Measurements from ENCODE around the gene DDR2. TPM values are rescaled to one million over a fixed set of nuclear protein-coding genes. Genes with fewer than 3 reads are reported as not detected.
"Not testable (repeated sequence)": the region's sequence is repeated elsewhere in the genome, so short reads cannot be mapped to it uniquely, and the experiment has no call there.

DDR2 gene
- 18.3 TPM for polyA plus RNA-seq
- long read RNA-seq, donor 1, partial matches to known transcripts: 0 of 2 reads
- long read RNA-seq, donor 1, other reads (novel, unspliced or antisense): 0 of 2 reads
- long read RNA-seq, donor 2, partial matches to known transcripts: 0 of 1 reads
- long read RNA-seq, donor 2, other reads (novel, unspliced or antisense): 0 of 1 reads
- long read RNA-seq, donor 3: 0 reads
- long read RNA-seq, donor 4: 0 reads
- long read RNA-seq, donor 5, partial matches to known transcripts: 0 of 1 reads
- long read RNA-seq, donor 5, other reads (novel, unspliced or antisense): 0 of 1 reads
- long read RNA-seq, donor 6: 0 reads
- long read RNA-seq, donor 7: 0 reads
- long read RNA-seq, donor 8, partial matches to known transcripts: 0 of 3 reads
- long read RNA-seq, donor 8, other reads (novel, unspliced or antisense): 0 of 3 reads
- long read RNA-seq, donor 9: 0 reads
- long read RNA-seq, donor 10, partial matches to known transcripts: 0 of 4 reads
- long read RNA-seq, donor 10, other reads (novel, unspliced or antisense): 0 of 4 reads
- long read RNA-seq, donor 11, partial matches to known transcripts: 0 of 1 reads
- long read RNA-seq, donor 11, other reads (novel, unspliced or antisense): 0 of 1 reads

- H3K36me3 ChIP-seq (ENCODE audit: control insufficient read depth, insufficient read depth, low read length): no peaks in the 10 kb centered on the region
- peak in 1 of 2 donors; percentile 45 for DNase-seq
- peak within 1 kb of the TSS; percentile 45 for H3K4me3 ChIP-seq (ENCODE audit: low read length)
- H3K9me3 ChIP-seq (ENCODE audit: control insufficient read depth, low read depth, low read length): no peaks in the 10 kb centered on the region
- H3K4me1 ChIP-seq (ENCODE audit: control insufficient read depth, insufficient read depth, low read length): peaks cover 6% of the 10 kb centered on the region
- H3K27ac ChIP-seq (ENCODE audit: low read length): peak within 1 kb of the TSS; percentile 84
- WGBS (ENCODE audit: insufficient coverage, low lambda C conversion rate): 100% methylated on average over 1 of the region's 4 CpGs
- H3K27me3 ChIP-seq (ENCODE audit: control insufficient read depth, insufficient read depth, low read length): no peaks in the 10 kb centered on the region
These were observed at the start of gene DDR2 for GRCh38 chr1:162632217-162632666. Gene DDR2 (plus strand): TSS chr1:162632464. CDS start chr1:162719064, 86,600 bp downstream.

- peaks cover 35% of the 10 kb centered on the region for H3K36me3 ChIP-seq (ENCODE audit: control insufficient read depth, insufficient read depth, low read length)
- not testable (repeated sequence) for H3K27me3 ChIP-seq (ENCODE audit: control insufficient read depth, insufficient read depth, low read length); H3K4me1 ChIP-seq (ENCODE audit: control insufficient read depth, insufficient read depth, low read length); H3K4me3 ChIP-seq (ENCODE audit: low read length); H3K9me3 ChIP-seq (ENCODE audit: control insufficient read depth, low read depth, low read length); DNase-seq; H3K27ac ChIP-seq (ENCODE audit: low read length)
- WGBS (ENCODE audit: insufficient coverage, low lambda C conversion rate): 14% methylated on average over 1 of the region's 6 CpGs
These were observed 49.4 kb upstream of the DDR2 start for GRCh38 chr1:162582901-162583300.

GRCh38 chr1:162585101-162585500 lies 47.2 kb upstream of the DDR2 start:
- H3K4me3 ChIP-seq (ENCODE audit: low read length): not testable (repeated sequence)

GRCh38 chr1:162587347-162587746 lies 44.9 kb upstream of the DDR2 start:
- no peaks in the 10 kb centered on the region for H3K27me3 ChIP-seq (ENCODE audit: control insufficient read depth, insufficient read depth, low read length)
- DNase-seq: no peak
- WGBS (ENCODE audit: insufficient coverage, low lambda C conversion rate): 62% methylated on average over 2 of the region's 6 CpGs
- no peaks in the 10 kb centered on the region for H3K4me1 ChIP-seq (ENCODE audit: control insufficient read depth, insufficient read depth, low read length)
- no peaks in the 10 kb centered on the region for H3K9me3 ChIP-seq (ENCODE audit: control insufficient read depth, low read depth, low read length)
- H3K27ac ChIP-seq (ENCODE audit: low read length): no peak overlapping the region
- peaks cover 48% of the 10 kb centered on the region for H3K36me3 ChIP-seq (ENCODE audit: control insufficient read depth, insufficient read depth, low read length)
- no peak overlapping the region for H3K4me3 ChIP-seq (ENCODE audit: low read length)

More at GRCh38 chr1:162585101-162585500, 47.2 kb upstream of the DDR2 start:
- not testable (repeated sequence) for H3K27ac ChIP-seq (ENCODE audit: low read length); DNase-seq; H3K4me1 ChIP-seq (ENCODE audit: control insufficient read depth, insufficient read depth, low read length); H3K27me3 ChIP-seq (ENCODE audit: control insufficient read depth, insufficient read depth, low read length); H3K9me3 ChIP-seq (ENCODE audit: control insufficient read depth, low read depth, low read length)
- WGBS (ENCODE audit: insufficient coverage, low lambda C conversion rate): no CpG with 5 or more reads among the region's 4 CpGs
- H3K36me3 ChIP-seq (ENCODE audit: control insufficient read depth, insufficient read depth, low read length): peaks cover 39% of the 10 kb centered on the region

- Histone ChIP-seq H3K27ac (ENCODE audit: low read length) (no peak overlapping the region), H3K9me3 (ENCODE audit: control insufficient read depth, low read depth, low read length) (no peaks in the 10 kb centered on the region), H3K27me3 (ENCODE audit: control insufficient read depth, insufficient read depth, low read length) (no peaks in the 10 kb centered on the region), H3K36me3 (ENCODE audit: control insufficient read depth, insufficient read depth, low read length) (peaks cover 52% of the 10 kb centered on the region), H3K4me1 (ENCODE audit: control insufficient read depth, insufficient read depth, low read length) (no peaks in the 10 kb centered on the region), H3K4me3 (ENCODE audit: low read length) (no peak overlapping the region)
- no peak for DNase-seq
- 100% methylated on average over 1 of the region's 5 CpGs for WGBS (ENCODE audit: insufficient coverage, low lambda C conversion rate)
These were observed 44.5 kb upstream of the DDR2 start for GRCh38 chr1:162587761-162588260.

GRCh38 chr1:162590101-162590500 lies 42.2 kb upstream of the DDR2 start:
- H3K27me3 ChIP-seq (ENCODE audit: control insufficient read depth, insufficient read depth, low read length): no peaks in the 10 kb centered on the region
- H3K4me1 ChIP-seq (ENCODE audit: control insufficient read depth, insufficient read depth, low read length): no peaks in the 10 kb centered on the region
- no peak for DNase-seq
- no peaks in the 10 kb centered on the region for H3K9me3 ChIP-seq (ENCODE audit: control insufficient read depth, low read depth, low read length)
- H3K27ac ChIP-seq (ENCODE audit: low read length): no peak overlapping the region
- H3K4me3 ChIP-seq (ENCODE audit: low read length): no peak overlapping the region
- peaks cover 56% of the 10 kb centered on the region for H3K36me3 ChIP-seq (ENCODE audit: control insufficient read depth, insufficient read depth, low read length)
- no CpG with 5 or more reads among the region's 3 CpGs for WGBS (ENCODE audit: insufficient coverage, low lambda C conversion rate)

- no peaks in the 10 kb centered on the region for H3K27me3 ChIP-seq (ENCODE audit: control insufficient read depth, insufficient read depth, low read length)
- H3K4me1 ChIP-seq (ENCODE audit: control insufficient read depth, insufficient read depth, low read length): no peaks in the 10 kb centered on the region
- no peak overlapping the region for H3K4me3 ChIP-seq (ENCODE audit: low read length)
- no peak overlapping the region for H3K27ac ChIP-seq (ENCODE audit: low read length)
- no peak for DNase-seq
- no CpG with 5 or more reads among the region's 2 CpGs for WGBS (ENCODE audit: insufficient coverage, low lambda C conversion rate)
- H3K36me3 ChIP-seq (ENCODE audit: control insufficient read depth, insufficient read depth, low read length): peaks cover 53% of the 10 kb centered on the region
- H3K9me3 ChIP-seq (ENCODE audit: control insufficient read depth, low read depth, low read length): no peaks in the 10 kb centered on the region
These were observed 41.6 kb upstream of the DDR2 start for GRCh38 chr1:162590686-162591085.

- Histone ChIP-seq H3K4me3 (ENCODE audit: low read length) (no peak overlapping the region), H3K36me3 (ENCODE audit: control insufficient read depth, insufficient read depth, low read length) (peaks cover 45% of the 10 kb centered on the region), H3K4me1 (ENCODE audit: control insufficient read depth, insufficient read depth, low read length) (no peaks in the 10 kb centered on the region), H3K9me3 (ENCODE audit: control insufficient read depth, low read depth, low read length) (no peaks in the 10 kb centered on the region), H3K27ac (ENCODE audit: low read length) (no peak overlapping the region), H3K27me3 (ENCODE audit: control insufficient read depth, insufficient read depth, low read length) (no peaks in the 10 kb centered on the region)
- peak in 1 of 2 donors; percentile 55 for DNase-seq
- WGBS (ENCODE audit: insufficient coverage, low lambda C conversion rate): 20% methylated on average over 1 of the region's 2 CpGs
These were observed 35.6 kb upstream of the DDR2 start for GRCh38 chr1:162596514-162597170.

- Histone ChIP-seq H3K9me3 (ENCODE audit: control insufficient read depth, low read depth, low read length) (no peaks in the 10 kb centered on the region), H3K4me3 (ENCODE audit: low read length) (no peak overlapping the region), H3K27ac (ENCODE audit: low read length) (no peak overlapping the region), H3K27me3 (ENCODE audit: control insufficient read depth, insufficient read depth, low read length) (no peaks in the 10 kb centered on the region), H3K4me1 (ENCODE audit: control insufficient read depth, insufficient read depth, low read length) (no peaks in the 10 kb centered on the region), H3K36me3 (ENCODE audit: control insufficient read depth, insufficient read depth, low read length) (peaks cover 32% of the 10 kb centered on the region)
- no peak for DNase-seq
- WGBS (ENCODE audit: insufficient coverage, low lambda C conversion rate): 80% methylated on average over 1 of the region's 1 CpG
These were observed 32.8 kb upstream of the DDR2 start for GRCh38 chr1:162599451-162599850.

- not testable (repeated sequence) for H3K9me3 ChIP-seq (ENCODE audit: control insufficient read depth, low read depth, low read length); H3K4me1 ChIP-seq (ENCODE audit: control insufficient read depth, insufficient read depth, low read length); H3K4me3 ChIP-seq (ENCODE audit: low read length); H3K27ac ChIP-seq (ENCODE audit: low read length); H3K27me3 ChIP-seq (ENCODE audit: control insufficient read depth, insufficient read depth, low read length); DNase-seq
- WGBS (ENCODE audit: insufficient coverage, low lambda C conversion rate): no CpG with 5 or more reads among the region's 2 CpGs
- peaks cover 29% of the 10 kb centered on the region for H3K36me3 ChIP-seq (ENCODE audit: control insufficient read depth, insufficient read depth, low read length)
These were observed 29.1 kb upstream of the DDR2 start for GRCh38 chr1:162603117-162603516.
